Kasumi-1 (cell line): Measurements from ENCODE around the gene DGCR2.
"Not testable (repeated sequence)": the region's sequence is repeated elsewhere in the genome, so short reads cannot be mapped to it uniquely, and the experiment has no call there.

ENCODE experiments used
- DNase-seq, 2 experiments: peaks; one replicate each; lab custom pipeline; 2025; lab: John Stamatoyannopoulos, UW

DGCR2 gene

DNA sequence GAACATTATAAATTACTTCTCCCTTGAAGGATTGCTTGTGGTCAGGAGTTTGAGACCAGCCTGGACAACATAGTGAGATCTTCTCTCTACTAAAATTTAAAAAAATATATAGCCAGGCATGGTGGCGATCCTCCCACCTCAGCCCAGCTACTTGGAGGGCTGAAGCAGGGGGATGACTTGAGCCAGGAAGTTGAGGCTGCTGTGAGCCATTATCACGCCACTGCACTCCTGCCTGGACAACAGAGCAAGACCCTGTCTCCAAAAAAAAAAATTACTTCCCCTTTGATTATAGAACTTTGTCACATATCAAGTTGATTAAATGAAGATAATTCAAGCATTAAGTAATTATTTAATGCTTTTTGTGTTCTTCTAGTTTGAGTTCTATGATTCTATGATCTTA, 121.0 kb downstream of the DGCR2 start:
- DNase-seq = no peak

DNA sequence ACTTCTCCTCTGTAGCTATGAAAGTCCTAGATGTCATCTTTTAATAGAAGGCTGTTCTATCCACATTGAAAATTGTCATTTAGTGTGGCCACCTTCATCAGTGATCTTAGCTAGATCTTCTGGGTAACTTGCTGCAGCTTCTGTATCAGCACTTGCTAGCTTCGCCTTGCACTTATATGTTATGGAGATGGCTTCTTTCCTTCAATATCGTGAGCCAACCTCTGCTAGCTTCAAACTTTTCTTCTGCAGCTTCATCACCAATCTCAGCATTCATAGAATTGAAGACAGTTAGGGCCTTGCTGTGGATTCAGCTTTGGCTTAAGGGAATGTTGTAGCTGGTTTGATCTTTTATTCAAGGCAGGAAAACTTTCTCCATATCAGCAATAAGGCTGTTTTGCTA, 122.1 kb downstream of the DGCR2 start:
- DNase-seq = not testable (repeated sequence)

DNA sequence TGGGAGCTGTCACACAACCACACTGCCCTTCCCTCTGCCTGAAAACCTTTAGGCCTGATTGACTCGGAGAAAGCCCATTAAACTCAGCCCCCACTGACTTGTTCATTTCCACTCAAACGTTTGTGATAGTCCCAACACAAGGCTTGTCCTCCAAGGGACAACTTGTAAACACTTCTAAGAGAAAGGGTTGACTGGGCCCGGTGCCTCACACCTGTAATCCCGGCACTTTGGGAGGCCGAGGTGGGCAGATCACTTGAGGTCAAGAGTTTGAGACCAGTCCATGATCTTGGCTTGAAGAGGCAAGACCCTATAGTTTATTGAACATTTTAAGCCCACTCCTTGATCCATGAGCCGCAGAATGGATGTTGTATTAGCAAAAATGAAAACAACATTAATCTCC, 122.8 kb downstream of the DGCR2 start:
- DNase-seq = no peak

DNA sequence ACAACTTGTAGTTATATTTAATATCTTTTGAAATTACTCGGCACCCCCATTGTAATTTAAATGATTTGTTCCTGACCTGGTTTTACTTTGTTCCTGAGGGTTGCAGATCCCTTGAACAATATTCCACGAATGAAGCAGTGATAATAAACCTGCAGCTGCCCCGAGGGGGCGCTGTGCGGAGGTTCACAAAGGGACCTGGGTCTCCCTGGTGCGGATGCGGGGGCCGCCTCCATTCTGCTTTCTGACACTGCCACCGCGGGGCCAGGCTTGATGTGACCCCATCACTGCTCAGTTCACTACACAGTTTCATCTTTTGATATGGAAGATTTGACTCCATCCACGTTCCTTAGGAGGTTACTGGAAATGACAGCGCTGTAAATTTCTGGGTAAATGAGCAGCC, 123.2 kb downstream of the DGCR2 start:
- DNase-seq = no peak

DNA sequence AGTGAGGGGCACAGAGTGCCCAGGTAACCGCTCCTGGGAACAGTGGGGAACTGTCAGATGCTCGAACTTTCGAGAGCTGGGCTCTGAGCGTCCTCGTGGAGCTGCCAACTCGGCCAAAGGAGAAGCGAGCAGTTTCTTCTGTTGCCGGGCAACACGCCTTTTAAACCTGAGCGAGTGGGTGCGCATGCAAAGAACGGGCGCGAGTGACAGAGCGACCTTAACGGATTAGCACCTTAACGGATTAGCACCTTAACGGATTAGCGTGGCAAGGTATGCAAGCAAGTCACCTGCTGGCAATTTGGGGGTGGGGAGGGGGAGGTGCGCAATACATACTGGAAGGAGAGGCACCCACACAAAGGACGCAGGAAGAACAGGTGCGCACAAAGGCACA, 124.3 kb downstream of the DGCR2 start:
- DNase-seq = no peak

DNA sequence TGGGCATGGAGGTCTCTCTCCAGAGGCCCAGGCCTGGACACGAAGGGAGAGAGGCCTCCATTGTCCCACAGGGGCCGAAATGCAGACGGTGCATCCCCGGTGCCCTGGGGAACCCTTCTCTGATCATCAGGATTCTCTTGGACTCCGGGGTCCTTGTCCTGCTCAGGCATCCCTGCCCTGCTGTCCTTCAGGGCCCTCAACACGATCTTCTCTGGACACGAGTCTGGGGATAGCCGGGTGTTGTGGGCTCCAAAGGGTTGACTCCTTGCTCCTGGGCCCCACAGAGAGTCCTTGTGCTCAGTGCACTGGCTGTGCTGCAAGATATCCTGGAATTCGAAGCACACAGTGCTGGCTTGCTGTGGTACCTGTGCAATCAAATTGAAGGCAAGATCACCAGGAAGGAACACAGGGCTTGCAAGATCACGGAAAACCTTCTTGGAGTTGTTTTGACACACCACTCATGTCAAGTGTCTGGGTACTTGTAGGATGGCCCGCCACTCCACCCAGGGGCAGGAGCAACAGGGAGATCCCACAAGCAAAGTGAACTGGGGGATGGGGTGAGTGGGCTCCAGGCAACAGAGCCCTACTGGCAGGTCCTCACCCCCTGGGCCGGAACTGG, 124.8 kb downstream of the DGCR2 start:
- DNase-seq = no peak

DNA sequence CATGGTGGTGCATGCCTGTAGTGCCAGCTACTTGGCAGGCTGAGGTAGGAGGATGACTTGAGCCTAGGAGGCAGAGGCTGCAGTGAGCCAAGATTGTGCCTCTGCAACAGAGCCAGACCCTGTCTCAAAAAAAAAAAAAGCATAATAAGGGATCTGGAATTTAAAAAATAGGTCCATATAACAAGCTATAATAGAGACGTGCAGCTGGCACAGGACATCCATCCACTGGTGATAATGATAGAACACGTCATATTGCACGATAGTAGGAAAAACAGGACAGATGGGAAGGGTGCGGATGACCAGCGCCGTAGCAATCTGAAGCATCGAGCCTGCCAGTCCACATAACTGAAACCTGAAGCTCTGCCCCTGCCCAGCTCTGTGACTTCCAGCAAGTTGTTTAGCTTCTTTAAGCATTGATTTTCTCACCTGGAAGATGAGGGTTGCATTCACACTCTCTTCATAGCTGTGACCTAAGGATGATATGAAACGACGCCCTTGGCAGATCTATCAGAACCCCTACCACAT, 125.8 kb downstream of the DGCR2 start:
- DNase-seq = no peak

DNA sequence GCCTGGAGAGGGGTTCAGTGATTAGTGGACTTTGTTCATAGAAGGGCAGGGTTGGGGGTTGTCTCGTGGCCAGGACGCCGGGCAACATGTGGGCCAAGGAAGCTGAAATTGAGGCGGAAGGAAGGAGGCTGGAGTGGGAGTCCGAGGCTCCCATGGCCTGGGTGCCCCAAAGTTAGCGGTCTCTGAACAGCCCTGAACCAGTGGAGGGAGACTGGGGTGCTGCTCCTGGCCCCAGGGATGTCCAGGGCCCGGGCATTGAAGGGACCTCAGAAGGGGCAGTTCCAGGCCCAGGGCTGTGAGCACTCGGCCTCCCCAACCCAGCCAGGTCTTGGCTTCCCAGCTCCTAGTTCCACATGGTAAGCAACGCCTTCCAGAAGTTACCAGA, 126.9 kb downstream of the DGCR2 start:
- no peak for DNase-seq

DNA sequence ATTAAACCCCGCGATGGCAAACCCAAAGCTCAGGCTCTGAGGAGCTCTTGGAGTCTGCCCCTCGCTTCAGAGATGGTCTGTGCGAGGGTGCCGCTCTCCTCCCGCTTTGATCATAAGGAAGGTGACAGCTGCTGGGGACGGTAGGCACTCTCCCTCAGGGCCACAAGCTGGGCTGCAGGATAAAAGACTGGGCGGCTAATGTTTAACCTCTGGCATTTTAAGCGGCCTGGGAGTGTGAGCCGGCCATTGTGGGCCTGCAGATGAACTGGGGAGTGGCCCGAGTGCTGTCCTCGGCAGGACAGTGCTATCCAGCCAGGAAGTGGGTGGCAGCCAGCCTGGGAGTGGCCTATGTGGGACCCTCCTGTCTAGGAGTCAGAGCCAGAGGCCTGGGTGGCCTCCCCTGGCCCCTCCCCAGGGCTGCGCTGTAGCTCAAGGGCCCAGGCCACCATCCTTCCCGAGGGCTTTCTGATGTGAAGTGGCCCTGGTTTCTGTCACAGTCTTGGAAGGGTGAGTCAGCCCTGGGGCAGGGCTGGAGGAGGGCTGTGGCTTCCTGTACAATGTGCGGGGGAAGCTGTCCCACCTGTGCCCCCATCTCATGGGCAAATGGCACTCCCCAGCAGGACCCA, 127.4 kb downstream of the DGCR2 start:
- DNase-seq = no peak

DNA sequence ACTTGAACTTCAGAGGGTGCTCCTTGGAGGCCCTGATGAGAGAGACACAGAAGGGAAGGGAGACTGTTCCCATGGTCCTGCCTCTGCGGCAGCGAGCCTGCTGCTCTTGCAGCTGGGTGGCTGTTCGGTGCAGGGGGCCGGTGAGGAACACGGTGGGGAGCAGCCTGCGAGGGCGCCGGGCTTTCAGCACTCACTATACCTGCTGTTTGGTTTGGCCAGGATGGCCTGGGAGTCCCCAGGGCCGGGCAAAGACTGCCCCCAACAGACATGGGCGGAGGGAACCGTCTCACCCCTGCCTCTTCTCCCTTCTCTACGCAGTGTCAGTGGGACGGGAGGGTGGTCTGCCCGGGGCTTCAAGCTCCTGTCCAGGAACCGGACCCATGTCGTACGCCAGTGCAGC, 128.2 kb downstream of the DGCR2 start:
- DNase-seq = no peak

DNA sequence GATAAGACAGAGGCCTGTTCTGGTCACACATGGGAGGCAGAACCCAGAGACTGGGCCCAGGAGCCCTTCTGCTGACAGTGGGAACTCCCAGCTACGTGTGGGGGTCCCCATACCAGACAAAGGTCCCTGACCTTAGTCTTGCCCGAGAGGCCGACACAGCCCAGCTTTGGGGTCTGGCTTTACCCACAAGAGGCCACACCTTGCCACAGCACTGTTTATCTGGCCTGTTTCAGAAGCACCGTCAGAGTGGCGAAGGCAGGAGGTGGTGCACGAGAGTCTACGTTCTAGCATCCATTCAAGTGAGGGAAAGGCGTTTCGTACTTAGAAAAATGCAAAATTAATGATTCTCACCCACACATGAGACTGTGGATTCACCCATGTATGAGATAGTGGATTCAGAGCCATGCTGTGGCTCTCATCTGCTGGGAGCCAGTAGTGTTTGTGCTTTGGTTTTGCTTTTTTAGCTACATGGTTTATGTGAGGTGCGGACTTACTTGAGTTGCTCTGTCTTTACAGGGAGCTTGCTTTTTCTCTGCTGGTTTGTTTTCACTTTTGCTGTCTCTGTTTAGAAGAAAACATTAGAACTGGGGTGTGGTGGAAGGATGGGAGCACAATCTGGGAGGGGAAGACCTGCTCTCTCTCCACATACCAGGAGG, 129.5 kb downstream of the DGCR2 start:
- DNase-seq = no peak

DNA sequence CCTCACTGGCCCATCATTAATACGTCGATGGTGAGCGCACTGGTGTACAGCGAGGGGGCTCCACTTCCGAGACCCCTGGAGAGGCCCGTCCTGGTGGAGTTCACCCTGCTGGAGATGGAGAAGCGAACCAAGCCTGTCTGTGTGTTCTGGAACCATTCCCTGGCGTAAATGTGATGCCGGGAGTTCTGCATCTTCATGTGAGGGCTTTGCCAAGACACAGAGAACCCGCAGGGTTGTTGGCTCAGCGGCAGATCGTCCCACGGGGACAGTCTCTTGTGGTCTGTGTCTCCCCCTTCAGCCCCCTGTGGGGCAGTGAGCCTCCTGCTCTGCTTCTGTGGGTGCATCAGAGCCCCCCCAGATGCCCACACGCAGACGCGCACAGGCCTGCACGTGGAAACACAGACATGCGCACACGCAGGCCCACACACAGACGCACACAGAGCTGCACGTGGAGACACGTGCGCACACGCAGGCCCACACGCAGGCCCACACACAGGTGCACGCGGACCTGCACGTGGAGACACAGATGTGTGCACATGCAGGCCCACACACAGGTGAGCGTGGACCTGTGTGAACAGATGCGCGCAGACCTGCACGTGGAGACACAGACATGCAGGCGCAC, 130.3 kb downstream of the DGCR2 start:
- no peak for DNase-seq

DNA sequence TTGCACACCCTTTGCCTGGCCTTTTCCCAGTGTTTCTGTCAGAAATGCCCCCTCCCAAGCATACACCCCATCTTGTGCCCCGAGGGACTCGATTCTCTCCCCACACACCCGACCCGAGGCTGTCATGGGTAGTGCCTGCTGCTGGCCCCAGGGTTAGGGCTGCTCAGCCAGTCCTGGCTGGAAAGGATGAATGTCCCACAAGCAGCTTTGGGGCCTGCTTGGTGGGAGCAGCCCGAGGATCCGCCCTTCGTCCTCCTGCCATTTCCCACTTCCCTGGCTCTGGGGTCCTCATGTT, 131.1 kb downstream of the DGCR2 start:
- no peak for DNase-seq

DNA sequence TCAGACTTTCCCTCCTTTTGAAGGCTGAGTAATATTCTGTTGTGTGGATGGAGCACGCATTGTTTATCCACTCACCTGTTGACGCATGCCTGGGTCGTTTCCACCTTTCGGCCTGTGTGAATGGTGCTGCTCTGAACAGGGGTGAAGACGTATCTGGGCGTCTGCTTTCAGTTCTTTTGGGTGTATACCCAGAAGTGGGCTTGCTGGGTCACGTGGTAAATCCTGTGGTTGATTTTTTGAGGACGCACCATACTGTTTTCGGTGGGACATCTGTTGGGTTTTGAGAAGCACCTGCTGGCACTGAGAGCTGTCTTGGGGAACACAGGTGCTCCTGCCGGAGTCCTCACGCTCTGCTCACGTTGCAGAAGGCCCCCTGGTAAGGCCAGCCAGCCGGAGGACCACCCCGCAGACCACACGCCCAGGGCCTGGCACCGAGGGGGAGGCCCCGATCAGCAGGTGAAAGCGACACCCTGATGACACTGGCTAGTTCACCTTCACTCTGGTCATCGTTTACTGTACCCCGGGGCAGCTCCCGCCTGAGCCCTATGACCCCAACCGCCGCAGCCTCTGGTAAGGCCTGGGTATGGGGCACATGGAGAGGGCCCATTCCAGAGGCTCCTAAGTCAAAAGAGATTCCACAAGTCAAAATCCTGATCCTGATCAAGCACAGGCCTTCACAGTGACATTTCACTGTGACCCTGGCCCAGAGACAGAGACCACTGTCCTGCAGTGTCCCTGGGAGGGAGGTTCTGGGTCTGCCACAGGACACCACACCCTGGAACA, 131.7 kb downstream of the DGCR2 start:
- DNase-seq = no peak

DNA sequence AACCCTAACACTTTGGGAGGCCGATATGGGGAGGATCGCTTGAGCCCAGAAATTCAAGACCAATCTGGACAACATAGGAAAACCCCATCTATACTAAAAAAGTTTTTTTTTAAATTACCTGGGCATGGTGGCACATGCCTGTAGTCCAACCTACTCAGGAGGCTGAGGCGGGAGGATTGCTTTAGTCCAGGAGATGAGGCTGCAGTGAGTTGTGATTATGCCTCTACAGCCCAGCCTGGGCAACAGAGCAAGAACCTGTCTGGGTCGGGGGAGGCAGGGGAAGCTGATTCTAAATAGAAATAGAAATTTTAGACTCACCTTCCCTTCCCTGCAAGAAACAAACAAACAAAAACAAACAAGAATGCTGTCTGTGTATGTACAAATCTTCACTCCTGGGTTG, 133.3 kb downstream of the DGCR2 start:
- no peak for DNase-seq

DNA sequence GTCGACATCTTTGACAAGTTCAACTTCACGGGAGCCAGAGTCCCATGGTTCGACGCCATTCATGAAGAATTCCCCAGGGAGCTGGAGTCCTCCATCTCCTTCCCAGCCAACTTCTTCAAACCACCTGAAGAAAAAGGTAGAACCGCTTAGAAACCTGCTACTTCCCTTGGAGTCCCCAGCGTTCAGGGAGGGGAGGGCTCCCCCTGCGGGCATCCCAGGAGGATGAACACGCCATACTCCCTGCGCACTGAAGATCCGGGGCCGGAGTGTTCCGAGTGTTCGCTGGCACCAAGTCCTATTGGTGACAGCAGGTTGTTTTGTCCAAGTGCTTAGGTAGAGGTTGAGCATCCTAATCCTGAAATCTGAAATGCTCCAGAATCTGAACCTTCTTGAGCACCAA, 134.4 kb downstream of the DGCR2 start:
- DNase-seq = no peak

DNA sequence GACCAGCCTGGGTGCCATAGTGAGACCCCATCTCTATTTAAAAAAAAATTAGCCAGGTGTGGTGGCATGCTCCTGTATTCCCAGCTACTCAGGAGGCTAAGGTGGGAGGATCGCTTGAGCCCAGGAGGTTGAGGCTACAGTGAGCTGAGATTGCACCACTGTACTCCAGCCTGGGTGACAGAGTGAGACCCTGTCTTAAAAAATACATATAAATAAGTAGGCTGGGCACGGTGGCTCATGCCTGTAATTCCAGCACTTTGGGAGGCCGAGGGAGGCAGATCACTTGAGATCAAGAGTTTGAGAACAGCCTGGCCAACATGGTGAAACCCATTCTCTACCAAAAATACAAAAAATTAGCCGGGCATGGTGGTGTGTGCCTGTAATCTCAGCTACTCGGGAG, 135.1 kb downstream of the DGCR2 start:
- not testable (repeated sequence) for DNase-seq
